NAMALWA (cell line): Measurements from ENCODE around the gene PI4K2B.
A peak's percentile ranks its signal among the peaks of the same experiment; 100 is the strongest.
"Not testable (repeated sequence)": the region's sequence is repeated elsewhere in the genome, so short reads cannot be mapped to it uniquely, and the experiment has no call there.

ENCODE experiments used
- DNase-seq: peaks from one replicate; pipeline ENCODE4 v3.0.0-alpha.2; 2015; ENCODE audit warnings: low spot score

Gene PI4K2B

GRCh38 chr4:25306518-25307057, 72.8 kb downstream of the PI4K2B start:
- DNase-seq, result no peak

GRCh38 chr4:25307596-25307995, 73.8 kb downstream of the PI4K2B start:
- DNase-seq, result no peak

- no peak for DNase-seq
Measured at GRCh38 chr4:25308306-25308705, 74.5 kb downstream of the PI4K2B start.

- DNase-seq, result no peak
Measured at GRCh38 chr4:25308761-25309160, 74.9 kb downstream of the PI4K2B start.

- peak; percentile 14 for DNase-seq
Measured at GRCh38 chr4:25310066-25310802, 76.4 kb downstream of the PI4K2B start.

GRCh38 chr4:25310803-25311166, 77.0 kb downstream of the PI4K2B start:
- DNase-seq, result no peak

- peak; percentile 92 for DNase-seq
Measured at GRCh38 chr4:25312496-25313200, 78.8 kb downstream of the PI4K2B start, which contains the start of gene ZCCHC4. Gene ZCCHC4 (plus strand): TSS chr4:25312774. CDS start chr4:25312810, 36 bp downstream.

GRCh38 chr4:25313201-25313895, 79.5 kb downstream of the PI4K2B start:
- no peak for DNase-seq

GRCh38 chr4:25320336-25320735, 86.5 kb downstream of the PI4K2B start:
- DNase-seq, result no peak

GRCh38 chr4:25320773-25321172, 86.9 kb downstream of the PI4K2B start:
- DNase-seq, result no peak

- no peak for DNase-seq
Measured at GRCh38 chr4:25321703-25322102, 87.9 kb downstream of the PI4K2B start.

GRCh38 chr4:25328463-25328862, 94.6 kb downstream of the PI4K2B start:
- DNase-seq, result not testable (repeated sequence)
